Coronary artery (tissue), 2 donors: ENCODE measurements around the gene LRRC8D.

Experiments
- DNase-seq: peaks from one replicate; pipeline ENCODE4 v3.0.0-alpha.2; 2017; ENCODE audit warnings: low spot score
- H3K27ac ChIP-seq, 2 donors: fragments of 200-600 bp; sonication (generic); one replicate each; pipeline ENCODE4 v1.5.1; 2016 to 2019
- H3K4me3 ChIP-seq: fragments of 200-600 bp; sonication (generic); 2 replicates; pipeline ENCODE4 v1.5.1; 2016; ENCODE audit warnings: mild to moderate bottlenecking, moderate library complexity
- TF ChIP-seq, protein P1 (sequence below): fragments of 200-600 bp; sonication (generic); IDR thresholded peaks from one replicate; pipeline ENCODE4 v1.5.1; 2019; ENCODE audit warnings: antibody characterized with exemption

LRRC8D gene

DNA sequence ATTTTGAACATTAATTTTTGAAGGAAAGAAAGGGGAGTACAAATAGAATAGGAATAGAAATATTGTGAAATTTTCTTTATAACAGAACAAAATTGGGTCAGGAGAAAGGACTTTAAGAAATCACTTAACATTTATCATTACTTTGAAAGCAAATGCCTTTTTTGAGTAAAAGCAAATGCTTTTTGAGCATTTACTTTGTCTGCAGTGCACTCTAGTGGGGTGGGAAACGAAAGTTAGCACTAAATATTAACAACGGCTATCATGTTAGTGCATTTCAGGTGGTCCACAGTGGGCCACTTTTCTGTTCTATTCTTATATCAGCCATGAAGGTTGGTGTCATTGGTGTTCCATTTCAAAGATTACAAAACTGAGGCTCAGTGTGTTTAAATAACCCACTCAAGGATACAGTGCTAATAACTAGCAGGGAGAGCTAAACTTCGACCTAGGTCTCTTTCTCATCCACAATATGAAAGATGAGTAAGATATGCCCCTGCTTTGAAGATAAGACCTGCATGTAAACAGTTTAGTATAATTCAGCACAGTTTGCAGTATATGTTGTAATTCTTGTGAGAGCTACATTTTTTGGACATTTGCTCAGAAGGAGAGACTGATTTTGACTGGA is 13.4 kb downstream of the LRRC8D start:
- H3K4me3 ChIP-seq = no peak overlapping the region
- H3K27ac ChIP-seq = no peak overlapping the region
- no peak for DNase-seq
- TF ChIP-seq, protein P1, sequence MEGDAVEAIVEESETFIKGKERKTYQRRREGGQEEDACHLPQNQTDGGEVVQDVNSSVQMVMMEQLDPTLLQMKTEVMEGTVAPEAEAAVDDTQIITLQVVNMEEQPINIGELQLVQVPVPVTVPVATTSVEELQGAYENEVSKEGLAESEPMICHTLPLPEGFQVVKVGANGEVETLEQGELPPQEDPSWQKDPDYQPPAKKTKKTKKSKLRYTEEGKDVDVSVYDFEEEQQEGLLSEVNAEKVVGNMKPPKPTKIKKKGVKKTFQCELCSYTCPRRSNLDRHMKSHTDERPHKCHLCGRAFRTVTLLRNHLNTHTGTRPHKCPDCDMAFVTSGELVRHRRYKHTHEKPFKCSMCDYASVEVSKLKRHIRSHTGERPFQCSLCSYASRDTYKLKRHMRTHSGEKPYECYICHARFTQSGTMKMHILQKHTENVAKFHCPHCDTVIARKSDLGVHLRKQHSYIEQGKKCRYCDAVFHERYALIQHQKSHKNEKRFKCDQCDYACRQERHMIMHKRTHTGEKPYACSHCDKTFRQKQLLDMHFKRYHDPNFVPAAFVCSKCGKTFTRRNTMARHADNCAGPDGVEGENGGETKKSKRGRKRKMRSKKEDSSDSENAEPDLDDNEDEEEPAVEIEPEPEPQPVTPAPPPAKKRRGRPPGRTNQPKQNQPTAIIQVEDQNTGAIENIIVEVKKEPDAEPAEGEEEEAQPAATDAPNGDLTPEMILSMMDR = no peak

DNA sequence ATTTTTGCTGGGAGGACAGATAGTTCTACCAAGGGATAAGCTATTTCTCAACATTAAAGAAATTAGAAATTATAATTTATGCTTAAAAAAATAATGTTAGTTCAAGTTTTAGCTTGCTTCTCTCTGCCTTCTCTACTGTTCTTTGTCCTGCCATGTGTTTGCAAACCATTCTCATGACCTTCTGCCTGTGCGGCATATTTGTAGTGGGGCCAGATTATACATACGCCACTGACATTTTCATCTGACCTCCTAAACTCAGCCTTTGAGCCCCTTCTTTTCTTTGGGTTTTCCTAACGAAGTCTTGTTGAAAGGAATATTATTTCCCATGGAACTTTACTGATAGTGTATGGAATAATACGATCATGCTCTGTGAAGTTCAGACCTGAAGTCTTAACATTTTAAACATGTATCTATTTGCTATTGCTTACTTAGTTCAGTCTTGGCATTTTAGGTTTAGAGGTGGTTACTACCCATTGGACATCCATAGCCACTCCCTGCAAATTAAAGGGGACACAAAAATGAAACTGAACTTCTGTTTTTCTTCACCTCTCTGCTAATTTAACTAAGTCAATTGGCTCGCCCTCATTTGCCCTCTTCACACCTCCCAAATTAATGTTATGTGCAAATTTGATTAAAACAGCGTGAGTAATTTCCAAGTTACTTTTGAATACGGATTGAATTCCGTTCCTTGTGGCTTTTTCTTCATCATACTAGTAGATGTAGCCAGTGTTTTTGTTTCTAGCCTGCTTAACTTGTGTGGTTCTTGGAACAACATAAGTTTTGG is 15.6 kb downstream of the LRRC8D start:
- no peak for DNase-seq
- TF ChIP-seq, protein P1 = no peak
- H3K27ac ChIP-seq = no peak overlapping the region
- no peak overlapping the region for H3K4me3 ChIP-seq

DNA sequence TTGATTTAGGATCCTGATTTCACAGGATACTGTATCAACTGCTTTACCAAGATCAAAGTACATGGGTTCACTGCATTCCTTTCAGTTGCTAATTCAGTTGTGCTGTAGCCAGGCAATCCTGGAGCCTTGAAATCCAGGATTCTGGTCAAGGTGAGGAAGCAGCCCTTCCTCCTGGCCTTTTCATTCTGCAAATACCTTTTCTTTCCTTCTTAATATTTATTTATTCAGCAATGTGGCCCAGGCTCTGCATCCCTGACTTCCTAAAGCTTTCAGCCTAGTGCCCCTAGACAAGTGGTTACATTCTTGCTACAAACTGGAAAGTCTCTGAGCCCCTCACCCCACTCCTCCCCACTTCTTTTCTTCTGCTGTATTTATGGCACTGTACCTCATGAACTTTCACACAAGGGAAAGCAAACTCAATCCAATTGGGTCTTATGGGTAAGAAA is 16.2 kb downstream of the LRRC8D start:
- Histone ChIP-seq H3K4me3 (no peak overlapping the region), H3K27ac (no peak overlapping the region)
- no peak for DNase-seq
- TF ChIP-seq, protein P1 = no peak

DNA sequence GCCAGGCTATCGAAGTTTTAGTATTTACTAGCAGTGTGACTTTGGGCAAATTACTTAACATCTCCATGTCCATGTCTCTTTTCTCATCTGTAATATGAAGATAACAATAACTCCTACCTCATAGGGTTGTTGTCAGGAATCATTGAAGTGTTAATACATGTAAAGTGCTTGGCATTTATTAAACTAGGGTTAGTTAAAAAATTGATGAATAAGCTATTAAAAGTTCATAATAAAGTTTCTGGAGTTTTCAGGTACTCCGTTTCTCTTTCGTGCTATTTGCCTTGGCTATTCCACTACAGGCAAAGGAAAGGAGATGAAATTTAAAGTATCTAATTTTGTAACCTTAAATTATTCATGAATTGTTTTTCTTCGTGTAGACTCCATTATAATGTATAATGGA is 16.7 kb downstream of the LRRC8D start:
- no peak overlapping the region for H3K27ac ChIP-seq
- no peak overlapping the region for H3K4me3 ChIP-seq
- TF ChIP-seq, protein P1 = no peak
- DNase-seq = no peak

DNA sequence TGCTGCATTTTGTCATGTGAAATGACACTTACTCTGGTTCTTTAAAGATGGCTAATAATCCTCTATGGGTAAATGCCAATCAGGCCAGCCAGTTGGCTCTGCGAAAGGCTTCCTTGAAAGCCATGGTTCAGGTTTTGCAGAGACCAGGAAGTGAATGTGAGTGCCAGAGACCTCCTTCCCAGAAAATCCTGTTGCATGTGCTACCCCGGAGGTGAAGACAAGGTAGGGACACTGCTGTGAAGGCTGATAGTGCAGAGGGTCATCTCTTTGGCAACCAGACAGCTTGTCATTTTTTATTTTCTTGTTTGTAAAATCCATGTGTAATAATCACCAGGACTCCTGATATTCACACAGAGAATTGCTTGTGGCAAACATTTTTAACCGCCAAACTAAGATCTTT is 18.7 kb downstream of the LRRC8D start:
- Histone ChIP-seq H3K4me3 (no peak overlapping the region), H3K27ac (no peak overlapping the region)
- no peak for DNase-seq
- TF ChIP-seq, protein P1 = no peak

DNA sequence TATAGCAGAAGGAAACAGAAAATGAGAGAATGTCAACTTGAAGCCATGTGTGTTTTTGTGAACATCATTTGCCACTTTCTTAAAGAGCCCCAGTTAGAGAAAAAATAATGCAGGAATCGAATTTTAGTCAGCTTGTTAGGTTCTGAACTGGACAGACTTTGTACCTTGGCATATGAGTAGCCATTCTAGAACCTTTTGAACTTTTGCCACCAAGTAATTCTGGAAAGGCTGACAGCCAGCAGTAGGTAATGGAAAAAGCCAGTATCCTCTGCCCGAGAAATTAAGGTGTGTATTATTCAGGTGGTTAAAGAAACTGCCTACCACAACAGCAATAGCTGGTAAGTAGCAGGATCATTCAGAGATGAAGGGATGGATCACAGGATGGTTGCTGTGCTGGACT is 20.7 kb downstream of the LRRC8D start:
- TF ChIP-seq, protein P1 = no peak
- DNase-seq = no peak
- H3K4me3 ChIP-seq = no peak overlapping the region
- H3K27ac ChIP-seq = no peak overlapping the region
